Measurements from ENCODE around the gene PPM1E. TPM values are rescaled to one million over a fixed set of nuclear protein-coding genes. Genes with fewer than 3 reads are reported as not detected.

Gene PPM1E
- total and polyA plus RNA-seq, 5 donors from 2014 or later: not detected

DNA sequence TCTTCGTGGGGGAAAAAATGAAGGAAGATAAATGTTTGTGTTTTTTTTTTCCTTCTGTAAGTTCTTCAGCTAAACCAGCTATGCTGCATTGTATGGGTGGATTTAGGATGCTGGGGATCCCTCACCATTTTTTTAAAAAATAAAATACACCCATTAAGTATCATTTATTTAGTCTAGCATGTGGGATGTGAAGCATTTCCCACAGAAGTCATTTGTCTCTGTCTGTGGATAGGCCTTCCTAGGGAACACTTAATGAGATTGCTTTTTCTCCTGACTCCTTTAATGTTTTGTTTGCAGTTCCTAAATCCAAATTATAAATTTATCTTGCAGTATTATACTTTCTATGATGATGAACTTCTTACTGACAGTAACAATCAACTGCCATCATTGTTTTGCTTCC lies 146.7 kb downstream of the PPM1E start:
- no peak overlapping the region for H3K27ac ChIP-seq (ENCODE audit: insufficient read depth, low read length, poor library complexity, severe bottlenecking)
- peaks cover 0 to 13% (median 2%) of the 10 kb centered on the region in 7 donors for H3K9me3 Mint-ChIP-seq
- H3K4me3 ChIP-seq (ENCODE audit: low read depth, low read length): no peak overlapping the region
- H3K27me3 Mint-ChIP-seq: peaks cover 18% of the 10 kb centered on the region
- H3K4me1 ChIP-seq (ENCODE audit: control insufficient read depth, insufficient read depth, low read length, poor library complexity, severe bottlenecking): no peaks in the 10 kb centered on the region
- H3K4me3 Mint-ChIP-seq: no peak overlapping the region
- H3K9me3 ChIP-seq (ENCODE audit: control insufficient read depth in 2 of 2, low read length in 2 of 2): peaks cover 3 to 5% of the 10 kb centered on the region in 2 experiments
- H3K27me3 ChIP-seq (ENCODE audit: control insufficient read depth, insufficient read depth, low read length): peaks cover 7% of the 10 kb centered on the region
- no peaks in the 10 kb centered on the region for H3K36me3 Mint-ChIP-seq
- no peaks in the 10 kb centered on the region for H3K4me1 Mint-ChIP-seq
- ATAC-seq (ENCODE audit: low read depth in 2 of 2) (no peak), DNase-seq (no peak)
- H3K36me3 ChIP-seq (ENCODE audit: control insufficient read depth, insufficient read depth, low read length): no peaks in the 10 kb centered on the region
- no peak overlapping the region for H3K27ac Mint-ChIP-seq

GRCh38 chr17:58911741-58912343 lies 156.2 kb downstream of the PPM1E start:
- H3K4me1 Mint-ChIP-seq: no peaks in the 10 kb centered on the region
- peaks cover 0 to 19% (median 4%) of the 10 kb centered on the region in 7 donors for H3K9me3 Mint-ChIP-seq
- no peak overlapping the region for H3K27ac Mint-ChIP-seq
- no peak overlapping the region for H3K4me3 Mint-ChIP-seq
- peaks cover 4% of the 10 kb centered on the region for H3K27me3 Mint-ChIP-seq
- DNase-seq: no peak
- Histone ChIP-seq H3K36me3 (ENCODE audit: control insufficient read depth, insufficient read depth, low read length) (no peaks in the 10 kb centered on the region), H3K4me1 (ENCODE audit: control insufficient read depth, insufficient read depth, low read length, poor library complexity, severe bottlenecking) (no peaks in the 10 kb centered on the region), H3K9me3 (ENCODE audit: control insufficient read depth in 2 of 2, low read length in 2 of 2) (peaks cover 16 to 27% of the 10 kb centered on the region in 2 experiments), H3K27ac (ENCODE audit: insufficient read depth, low read length, poor library complexity, severe bottlenecking) (no peak overlapping the region), H3K4me3 (ENCODE audit: low read depth, low read length) (no peak overlapping the region), H3K27me3 (ENCODE audit: control insufficient read depth, insufficient read depth, low read length) (peaks cover 22% of the 10 kb centered on the region)
- ATAC-seq (ENCODE audit: low read depth in 2 of 2): no peak
- no peaks in the 10 kb centered on the region for H3K36me3 Mint-ChIP-seq

DNA sequence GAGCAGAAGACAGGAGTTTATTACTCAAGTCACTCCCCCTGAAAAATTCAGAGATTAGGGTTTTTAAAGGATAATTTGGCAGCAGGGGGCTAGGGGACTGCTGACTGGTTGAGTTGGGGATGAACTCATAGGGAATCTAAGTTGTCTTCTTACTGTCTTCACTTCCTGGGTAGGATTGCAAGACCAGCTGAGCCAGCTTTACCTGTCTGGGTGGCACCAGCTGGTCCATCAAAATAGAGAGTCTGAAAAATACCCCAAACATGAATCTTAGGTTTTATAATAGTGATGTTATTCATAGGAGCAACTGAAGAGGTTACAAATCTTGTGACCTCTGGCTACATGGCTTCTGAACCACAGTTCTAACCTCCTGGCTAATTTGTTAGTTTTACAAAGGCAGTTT lies 157.9 kb downstream of the PPM1E start:
- H3K27me3 ChIP-seq (ENCODE audit: control insufficient read depth, insufficient read depth, low read length): peaks cover 26% of the 10 kb centered on the region
- no peak overlapping the region for H3K27ac ChIP-seq (ENCODE audit: insufficient read depth, low read length, poor library complexity, severe bottlenecking)
- Mint-ChIP-seq H3K27me3 (peaks cover 4% of the 10 kb centered on the region), H3K4me3 (no peak overlapping the region), H3K36me3 (no peaks in the 10 kb centered on the region), H3K9me3 (peaks cover 0 to 19% (median 3%) of the 10 kb centered on the region in 7 donors), H3K4me1 (no peaks in the 10 kb centered on the region), H3K27ac (no peak overlapping the region)
- no peaks in the 10 kb centered on the region for H3K4me1 ChIP-seq (ENCODE audit: control insufficient read depth, insufficient read depth, low read length, poor library complexity, severe bottlenecking)
- H3K4me3 ChIP-seq (ENCODE audit: low read depth, low read length): no peak overlapping the region
- H3K9me3 ChIP-seq (ENCODE audit: control insufficient read depth in 2 of 2, low read length in 2 of 2): peaks cover 16 to 27% of the 10 kb centered on the region in 2 experiments
- DNase-seq (no peak), ATAC-seq (ENCODE audit: low read depth in 2 of 2) (no peak)
- no peaks in the 10 kb centered on the region for H3K36me3 ChIP-seq (ENCODE audit: control insufficient read depth, insufficient read depth, low read length)

- H3K9me3 Mint-ChIP-seq: peaks cover 0 to 19% (median under 1%) of the 10 kb centered on the region in 7 donors
- peaks cover 16 to 27% of the 10 kb centered on the region in 2 experiments for H3K9me3 ChIP-seq (ENCODE audit: control insufficient read depth in 2 of 2, low read length in 2 of 2)
- no peaks in the 10 kb centered on the region for H3K36me3 ChIP-seq (ENCODE audit: control insufficient read depth, insufficient read depth, low read length)
- peaks cover 26% of the 10 kb centered on the region for H3K27me3 ChIP-seq (ENCODE audit: control insufficient read depth, insufficient read depth, low read length)
- no peak overlapping the region for H3K4me3 Mint-ChIP-seq
- H3K4me1 Mint-ChIP-seq: no peaks in the 10 kb centered on the region
- DNase-seq: no peak
- H3K4me1 ChIP-seq (ENCODE audit: control insufficient read depth, insufficient read depth, low read length, poor library complexity, severe bottlenecking): no peaks in the 10 kb centered on the region
- H3K27ac ChIP-seq (ENCODE audit: insufficient read depth, low read length, poor library complexity, severe bottlenecking): no peak overlapping the region
- H3K36me3 Mint-ChIP-seq: no peaks in the 10 kb centered on the region
- ATAC-seq (ENCODE audit: low read depth in 2 of 2): no peak
- peaks cover 8% of the 10 kb centered on the region for H3K27me3 Mint-ChIP-seq
- no peak overlapping the region for H3K27ac Mint-ChIP-seq
- no peak overlapping the region for H3K4me3 ChIP-seq (ENCODE audit: low read depth, low read length)
Measured at GRCh38 chr17:58913971-58914769, 158.5 kb downstream of the PPM1E start.

- Mint-ChIP-seq H3K9me3 (peaks cover 0 to 5% (median 0%) of the 10 kb centered on the region in 7 donors), H3K36me3 (no peaks in the 10 kb centered on the region), H3K4me1 (peaks cover 0 to 7% (median 4%) of the 10 kb centered on the region in 4 donors), H3K27ac (no peak overlapping the region), H3K4me3 (no peak overlapping the region), H3K27me3 (peaks cover 18% of the 10 kb centered on the region)
- H3K4me3 ChIP-seq (ENCODE audit: low read depth, low read length): no peak overlapping the region
- no peak for DNase-seq
- H3K27ac ChIP-seq (ENCODE audit: insufficient read depth, low read length, poor library complexity, severe bottlenecking): no peak overlapping the region
- peaks cover 19% of the 10 kb centered on the region for H3K27me3 ChIP-seq (ENCODE audit: control insufficient read depth, insufficient read depth, low read length)
- no peaks in the 10 kb centered on the region for H3K4me1 ChIP-seq (ENCODE audit: control insufficient read depth, insufficient read depth, low read length, poor library complexity, severe bottlenecking)
- no peak for ATAC-seq (ENCODE audit: low read depth in 2 of 2)
- H3K36me3 ChIP-seq (ENCODE audit: control insufficient read depth, insufficient read depth, low read length): no peaks in the 10 kb centered on the region
- peaks cover 0 to 7% of the 10 kb centered on the region in 2 experiments for H3K9me3 ChIP-seq (ENCODE audit: control insufficient read depth in 2 of 2, low read length in 2 of 2)
Measured at GRCh38 chr17:58917228-58917627, 161.6 kb downstream of the PPM1E start.

GRCh38 chr17:58918072-58918471 lies 162.4 kb downstream of the PPM1E start:
- Mint-ChIP-seq H3K4me1 (peaks cover 0 to 7% (median 4%) of the 10 kb centered on the region in 4 donors), H3K4me3 (no peak overlapping the region), H3K9me3 (peaks cover 0 to 2% (median 0%) of the 10 kb centered on the region in 7 donors), H3K27ac (no peak overlapping the region), H3K27me3 (peaks cover 16% of the 10 kb centered on the region), H3K36me3 (no peaks in the 10 kb centered on the region)
- no peak overlapping the region for H3K27ac ChIP-seq (ENCODE audit: insufficient read depth, low read length, poor library complexity, severe bottlenecking)
- DNase-seq (no peak), ATAC-seq (ENCODE audit: low read depth in 2 of 2) (no peak)
- H3K36me3 ChIP-seq (ENCODE audit: control insufficient read depth, insufficient read depth, low read length): no peaks in the 10 kb centered on the region
- no peaks in the 10 kb centered on the region for H3K4me1 ChIP-seq (ENCODE audit: control insufficient read depth, insufficient read depth, low read length, poor library complexity, severe bottlenecking)
- peaks cover 19% of the 10 kb centered on the region for H3K27me3 ChIP-seq (ENCODE audit: control insufficient read depth, insufficient read depth, low read length)
- no peaks in the 10 kb centered on the region for H3K9me3 ChIP-seq (ENCODE audit: control insufficient read depth in 2 of 2, low read length in 2 of 2)
- no peak overlapping the region for H3K4me3 ChIP-seq (ENCODE audit: low read depth, low read length)

DNA sequence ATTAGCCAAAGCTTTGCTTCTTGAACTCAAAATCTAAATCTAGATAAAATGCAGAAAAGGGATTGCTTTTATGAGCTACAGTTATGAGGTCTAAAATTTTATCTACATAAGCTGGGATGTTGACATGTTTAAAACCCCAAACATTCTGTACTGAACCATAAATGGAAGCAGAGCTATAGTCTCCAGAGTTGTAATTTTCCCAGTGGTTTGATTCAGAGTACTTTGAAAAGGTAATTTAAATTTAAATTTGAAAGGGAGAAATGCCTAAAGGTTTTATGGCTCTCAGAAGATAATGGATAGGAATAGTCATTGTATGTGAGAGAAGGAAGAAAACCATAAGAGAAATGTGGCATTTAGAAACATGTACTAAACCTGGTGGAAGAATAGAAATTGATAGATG lies 163.2 kb downstream of the PPM1E start:
- Histone ChIP-seq H3K36me3 (ENCODE audit: control insufficient read depth, insufficient read depth, low read length) (no peaks in the 10 kb centered on the region), H3K4me1 (ENCODE audit: control insufficient read depth, insufficient read depth, low read length, poor library complexity, severe bottlenecking) (no peaks in the 10 kb centered on the region), H3K9me3 (ENCODE audit: control insufficient read depth in 2 of 2, low read length in 2 of 2) (no peaks in the 10 kb centered on the region), H3K27me3 (ENCODE audit: control insufficient read depth, insufficient read depth, low read length) (peaks cover 19% of the 10 kb centered on the region), H3K27ac (ENCODE audit: insufficient read depth, low read length, poor library complexity, severe bottlenecking) (no peak overlapping the region), H3K4me3 (ENCODE audit: low read depth, low read length) (no peak overlapping the region)
- H3K27me3 Mint-ChIP-seq: peaks cover 14% of the 10 kb centered on the region
- peaks cover 0 to 2% (median 0%) of the 10 kb centered on the region in 7 donors for H3K9me3 Mint-ChIP-seq
- no peak for ATAC-seq (ENCODE audit: low read depth in 2 of 2)
- H3K4me3 Mint-ChIP-seq: no peak overlapping the region
- H3K27ac Mint-ChIP-seq: no peak overlapping the region
- no peaks in the 10 kb centered on the region for H3K36me3 Mint-ChIP-seq
- no peak for DNase-seq
- peaks cover 0 to 7% (median 4%) of the 10 kb centered on the region in 4 donors for H3K4me1 Mint-ChIP-seq

Data from CD4-positive, CD25-positive, alpha-beta regulatory T cell (primary cell).